DOHH2 (cell line): ENCODE results near the gene SLC16A9.
"Not testable (repeated sequence)": the region's sequence is repeated elsewhere in the genome, so short reads cannot be mapped to it uniquely, and the experiment has no call there.

ENCODE experiments used
- H3F3A ChIP-seq: fragments of 200-600 bp; sonication (generic), shearing (Covaris generic); 2 replicates; pipeline ENCODE4 v1.6.0; 2016; ENCODE audit warnings: antibody characterized with exemption, mild to moderate bottlenecking; ENCODE audit not compliant: control insufficient read depth, insufficient read depth
- H3K27ac ChIP-seq: fragments of 200-600 bp; sonication (generic); 2 replicates; pipeline ENCODE4 v1.5.1; 2014; ENCODE audit warnings: low read depth, mild to moderate bottlenecking, low read length, moderate library complexity
- H3K27me3 ChIP-seq: fragments of 200-600 bp; sonication (generic); 2 replicates; pipeline ENCODE4 v1.6.1; 2014; ENCODE audit warnings: mild to moderate bottlenecking, low read length, mixed read lengths; ENCODE audit not compliant: control insufficient read depth
- H3K36me3 ChIP-seq: fragments of 200-600 bp; sonication (generic); 2 replicates; pipeline ENCODE4 v1.6.1; 2014; ENCODE audit warnings: mild to moderate bottlenecking, low read length, moderate library complexity, mixed read lengths; ENCODE audit not compliant: control insufficient read depth
- H3K4me1 ChIP-seq: fragments of 200-600 bp; sonication (generic); 2 replicates; pipeline ENCODE4 v1.6.1; 2014; ENCODE audit warnings: mild to moderate bottlenecking, low read length, mixed read lengths; ENCODE audit not compliant: control insufficient read depth
- H3K4me2 ChIP-seq: fragments of 200-600 bp; sonication (generic); 2 replicates; pipeline ENCODE4 v1.6.0; 2014; ENCODE audit warnings: mild to moderate bottlenecking, low read length, moderate library complexity
- H3K4me3 ChIP-seq: fragments of 200-600 bp; sonication (generic); 2 replicates; pipeline ENCODE4 v1.5.1; 2014; ENCODE audit warnings: mild to moderate bottlenecking, low read length, mixed read lengths
- H3K79me2 ChIP-seq: fragments of 200-600 bp; sonication (generic); 2 replicates; pipeline ENCODE4 v1.6.1; 2014; ENCODE audit warnings: mild to moderate bottlenecking, low read length, mixed read lengths; ENCODE audit not compliant: control insufficient read depth
- H3K9me2 ChIP-seq: fragments of 200-600 bp; sonication (generic); replicated peaks from 2 replicates; pipeline ENCODE4 v1.6.1; 2014; ENCODE audit warnings: mild to moderate bottlenecking, low read length, mixed read lengths; ENCODE audit not compliant: control insufficient read depth
- H3K9me3 ChIP-seq: fragments of 200-600 bp; sonication (generic); 2 replicates; pipeline ENCODE4 v1.6.1; 2014; ENCODE audit warnings: antibody characterized with exemption, low read length, mixed read lengths; ENCODE audit not compliant: control insufficient read depth, insufficient read depth
- H4K20me1 ChIP-seq: fragments of 200-600 bp; sonication (generic); 2 replicates; pipeline ENCODE4 v1.6.0; 2014; ENCODE audit warnings: low read depth, mild to moderate bottlenecking, antibody characterized with exemption, low read length, moderate library complexity; ENCODE audit not compliant: control insufficient read depth, insufficient read depth
- EZH2phosphoT487 ChIP-seq: fragments of 200-600 bp; sonication (generic); IDR thresholded peaks from 2 replicates; pipeline ENCODE4 v1.6.1; 2017; ENCODE audit warnings: borderline replicate concordance, mild to moderate bottlenecking, antibody characterized with exemption, low read length, moderate library complexity, mixed read lengths
- TF ChIP-seq, protein P1 (sequence below): fragments of 200-600 bp; sonication (generic); IDR thresholded peaks from one replicate; pipeline ENCODE4 v1.5.1; 2014; ENCODE audit warnings: antibody characterized with exemption, mild to moderate bottlenecking, low read depth, low read length; ENCODE audit not compliant: poor library complexity, severe bottlenecking

Gene SLC16A9

DNA sequence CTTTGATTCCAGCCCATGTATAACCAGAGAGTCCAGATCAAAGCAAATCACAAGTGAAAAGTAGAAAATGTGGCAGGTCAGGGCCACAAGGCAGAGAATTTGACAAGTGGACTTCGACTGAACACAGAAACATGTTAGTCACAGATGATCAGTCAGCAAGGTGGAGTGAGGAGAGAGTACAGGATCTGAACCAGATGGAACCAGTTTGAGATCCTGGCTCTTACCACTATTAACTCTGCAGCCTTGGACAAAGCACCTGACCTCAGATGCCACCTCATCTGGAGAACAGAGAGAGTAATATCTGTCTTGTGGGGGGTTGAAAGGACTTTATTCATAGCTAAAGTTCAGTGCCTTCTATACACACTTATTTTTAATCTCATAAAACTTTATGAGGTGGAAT, 39.2 kb upstream of the SLC16A9 start:
- Histone ChIP-seq H3K4me2 (no peak overlapping the region), H3K36me3 (no peaks in the 10 kb centered on the region), H3K27ac (no peak overlapping the region), H3K27me3 (0 out of 2 replicates have a peak, but pooled peaks cover 2% of the 10 kb centered on the region), H3K4me1 (peaks cover 4% of the 10 kb centered on the region; the same call in 1 of the 2 replicates), H3K9me3 (no peaks in the 10 kb centered on the region), H3K79me2 (no peaks in the 10 kb centered on the region), H3F3A (no peaks in the 10 kb centered on the region), H3K4me3 (no peak overlapping the region), H3K9me2 (no peaks in the 10 kb centered on the region), H4K20me1 (no peaks in the 10 kb centered on the region)
- TF ChIP-seq, protein P1, sequence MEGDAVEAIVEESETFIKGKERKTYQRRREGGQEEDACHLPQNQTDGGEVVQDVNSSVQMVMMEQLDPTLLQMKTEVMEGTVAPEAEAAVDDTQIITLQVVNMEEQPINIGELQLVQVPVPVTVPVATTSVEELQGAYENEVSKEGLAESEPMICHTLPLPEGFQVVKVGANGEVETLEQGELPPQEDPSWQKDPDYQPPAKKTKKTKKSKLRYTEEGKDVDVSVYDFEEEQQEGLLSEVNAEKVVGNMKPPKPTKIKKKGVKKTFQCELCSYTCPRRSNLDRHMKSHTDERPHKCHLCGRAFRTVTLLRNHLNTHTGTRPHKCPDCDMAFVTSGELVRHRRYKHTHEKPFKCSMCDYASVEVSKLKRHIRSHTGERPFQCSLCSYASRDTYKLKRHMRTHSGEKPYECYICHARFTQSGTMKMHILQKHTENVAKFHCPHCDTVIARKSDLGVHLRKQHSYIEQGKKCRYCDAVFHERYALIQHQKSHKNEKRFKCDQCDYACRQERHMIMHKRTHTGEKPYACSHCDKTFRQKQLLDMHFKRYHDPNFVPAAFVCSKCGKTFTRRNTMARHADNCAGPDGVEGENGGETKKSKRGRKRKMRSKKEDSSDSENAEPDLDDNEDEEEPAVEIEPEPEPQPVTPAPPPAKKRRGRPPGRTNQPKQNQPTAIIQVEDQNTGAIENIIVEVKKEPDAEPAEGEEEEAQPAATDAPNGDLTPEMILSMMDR: no peak
- TF ChIP-seq EZH2phosphoT487: no peak

DNA sequence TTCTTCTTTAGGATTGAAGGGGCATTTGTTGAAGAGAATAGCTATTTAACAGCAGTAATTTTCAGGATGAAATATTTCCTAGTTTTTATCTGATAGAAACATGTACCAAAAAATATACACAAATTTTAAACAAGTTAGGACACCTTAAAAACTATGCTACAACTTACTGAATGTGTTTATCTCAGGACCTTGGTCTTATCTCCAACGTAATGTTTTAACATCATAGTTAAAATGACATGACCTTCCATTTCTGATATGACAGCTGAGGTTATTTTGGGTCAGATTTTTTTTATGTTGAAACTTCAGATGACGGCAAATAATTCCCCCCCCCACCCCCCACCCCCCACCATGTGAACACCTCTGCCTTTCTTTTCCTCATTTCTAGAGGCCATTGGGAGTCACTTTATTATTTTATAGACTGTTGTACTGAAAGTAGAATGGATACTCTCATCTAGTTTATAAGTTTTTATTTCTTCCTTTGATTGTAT, 35.6 kb upstream of the SLC16A9 start:
- H3K79me2 ChIP-seq: no peaks in the 10 kb centered on the region
- no peaks in the 10 kb centered on the region for H4K20me1 ChIP-seq
- no peak overlapping the region for H3K27ac ChIP-seq
- no peak for TF ChIP-seq EZH2phosphoT487
- TF ChIP-seq, protein P1: no peak
- H3K4me2 ChIP-seq: no peak overlapping the region
- no peaks in the 10 kb centered on the region for H3K4me1 ChIP-seq
- no peaks in the 10 kb centered on the region for H3K36me3 ChIP-seq
- H3K4me3 ChIP-seq: no peak overlapping the region
- no peaks in the 10 kb centered on the region for H3F3A ChIP-seq
- H3K9me3 ChIP-seq: no peaks in the 10 kb centered on the region
- H3K27me3 ChIP-seq: no peaks in the 10 kb centered on the region
- H3K9me2 ChIP-seq: no peaks in the 10 kb centered on the region

DNA sequence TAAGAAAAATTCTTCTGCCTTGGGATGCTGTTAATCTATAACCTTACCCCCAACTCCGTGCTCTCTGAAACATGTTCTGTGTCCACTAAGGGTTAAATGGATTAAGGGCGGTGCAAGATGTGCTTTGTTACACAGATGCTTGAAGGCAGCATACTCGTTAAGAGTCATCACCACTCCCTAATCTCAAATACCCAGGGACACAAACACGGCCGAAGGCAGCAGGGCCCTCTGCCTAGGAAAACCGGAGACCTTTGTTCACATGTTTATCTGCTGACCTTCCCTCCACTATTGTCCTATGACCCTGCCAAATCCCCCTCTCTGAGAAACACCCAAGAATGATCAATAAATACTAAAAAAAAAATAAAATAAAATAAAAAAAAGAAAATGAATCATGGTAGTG, 35.1 kb upstream of the SLC16A9 start:
- H3K4me1 ChIP-seq, H4K20me1 ChIP-seq, H3K27ac ChIP-seq, H3K4me2 ChIP-seq, H3K27me3 ChIP-seq, H3K9me2 ChIP-seq, H3K36me3 ChIP-seq, H3F3A ChIP-seq, H3K79me2 ChIP-seq, H3K9me3 ChIP-seq, H3K4me3 ChIP-seq: not testable (repeated sequence)

GRCh38 chr10:59744156-59744555, 34.5 kb upstream of the SLC16A9 start:
- not testable (repeated sequence) for H3K4me1 ChIP-seq, H3K4me2 ChIP-seq, H3K4me3 ChIP-seq, H3F3A ChIP-seq, H3K27me3 ChIP-seq, H3K79me2 ChIP-seq, H4K20me1 ChIP-seq, H3K9me2 ChIP-seq, H3K36me3 ChIP-seq, H3K27ac ChIP-seq, H3K9me3 ChIP-seq
